WTC11 (cell line): ENCODE results near the gene MRGPRF. TPM values are rescaled to one million over a fixed set of nuclear protein-coding genes. Genes with fewer than 3 reads are reported as not detected.
A peak's percentile ranks its signal among the peaks of the same experiment; 100 is the strongest.

Experiments
- ATAC-seq: fragments of 200-7000 bp; cut with Tn5 transposase; 2 replicates; pipeline ENCODE4 v1.10.0; 2021; ENCODE audit warnings: mild to moderate bottlenecking, moderate library complexity
- CTCF ChIA-PET: fragments of 300-600 bp; sonication (Branson Sonifier 250); formaldehyde crosslinking; loops from one replicate; lab custom pipeline; 2021; ENCODE audit warnings: antibody characterized with exemption; lab: Charles Lee
- POLR2A ChIA-PET: fragments of 350-600 bp; sonication (Branson Sonifier 250); formaldehyde crosslinking; loops from one replicate; lab custom pipeline; 2021; ENCODE audit warnings: antibody characterized with exemption; lab: Charles Lee
- DNase-seq: peaks from one replicate; pipeline ENCODE4 v3.0.0; 2021; ENCODE audit warnings: low spot score
- H3K27ac Mint-ChIP-seq: 2 replicates; pipeline ENCODE4 v1.8.0; 2021; ENCODE audit warnings: mixed read lengths
- H3K27me3 Mint-ChIP-seq: 2 replicates; pipeline ENCODE4 v1.8.0; 2021; ENCODE audit warnings: low read depth, mild to moderate bottlenecking, moderate library complexity, mixed read lengths
- H3K36me3 Mint-ChIP-seq: 2 replicates; pipeline ENCODE4 v1.8.0; 2021; ENCODE audit warnings: mixed read lengths
- H3K4me1 Mint-ChIP-seq: 2 replicates; pipeline ENCODE4 v1.8.0; 2022; ENCODE audit warnings: mixed read lengths
- H3K4me3 Mint-ChIP-seq: 2 replicates; pipeline ENCODE4 v1.8.0; 2021; ENCODE audit warnings: mild to moderate bottlenecking, moderate library complexity, mixed read lengths
- H3K9me3 Mint-ChIP-seq: 2 replicates; pipeline ENCODE4 v1.8.0; 2021; ENCODE audit warnings: mixed read lengths
- ATF2 ChIP-seq: sonication (generic); formaldehyde crosslinking; IDR thresholded peaks from 2 replicates; pipeline ENCODE4 v1.8.1; 2022; ENCODE audit warnings: low read depth, missing genetic modification reagents, borderline replicate concordance
- CREB1 ChIP-seq: sonication (generic); formaldehyde crosslinking; IDR thresholded peaks from 2 replicates; pipeline ENCODE4 v1.8.0; 2023; ENCODE audit warnings: mild to moderate bottlenecking, missing genetic modification reagents
- ELF4 ChIP-seq: sonication (generic); formaldehyde crosslinking; IDR thresholded peaks from 2 replicates; pipeline ENCODE4 v1.8.1; 2022; ENCODE audit warnings: low read depth, mild to moderate bottlenecking, moderate library complexity, missing genetic modification reagents
- ERG ChIP-seq: fragments of 250-450 bp; sonication (Bioruptor Pico); IDR thresholded peaks from 2 replicates; pipeline ENCODE4 v1.8.0; 2021; ENCODE audit warnings: mild to moderate bottlenecking
- GTF2I ChIP-seq: fragments of 250-450 bp; sonication (Bioruptor Pico); conservative IDR thresholded peaks from 2 replicates; pipeline ENCODE4 v1.4.0; 2021; ENCODE audit warnings: mild to moderate bottlenecking
- JUN ChIP-seq: sonication (generic); formaldehyde crosslinking; IDR thresholded peaks from 2 replicates; pipeline ENCODE4 v1.8.0; 2023; ENCODE audit warnings: mild to moderate bottlenecking, missing genetic modification reagents
- RELA ChIP-seq: sonication (generic); formaldehyde crosslinking; IDR thresholded peaks from 2 replicates; pipeline ENCODE4 v1.8.1; 2022; ENCODE audit warnings: missing genetic modification reagents, mild to moderate bottlenecking, borderline replicate concordance
- RORB ChIP-seq: fragments of 250-450 bp; sonication (Bioruptor Pico); IDR thresholded peaks from 2 replicates; pipeline ENCODE4 v1.9.0; 2021; ENCODE audit warnings: mild to moderate bottlenecking
- TCF7 ChIP-seq: sonication (generic); formaldehyde crosslinking; IDR thresholded peaks from 2 replicates; pipeline ENCODE4 v1.8.0; 2022; ENCODE audit warnings: mild to moderate bottlenecking, low read depth, missing genetic modification reagents, moderate library complexity
- TEAD1 ChIP-seq: sonication (generic); formaldehyde crosslinking; IDR thresholded peaks from 2 replicates; pipeline ENCODE4 v1.8.0; 2022; ENCODE audit warnings: mild to moderate bottlenecking, missing genetic modification reagents
- ZBTB21 ChIP-seq: sonication (generic); formaldehyde crosslinking; IDR thresholded peaks from 2 replicates; pipeline ENCODE4 v1.8.1; 2023; ENCODE audit warnings: mild to moderate bottlenecking, missing genetic modification reagents, borderline replicate concordance
- ZNF232 ChIP-seq: sonication (generic); formaldehyde crosslinking; IDR thresholded peaks from 2 replicates; pipeline ENCODE4 v1.8.0; 2022; ENCODE audit warnings: mild to moderate bottlenecking, missing genetic modification reagents
- ZNF317 ChIP-seq: sonication (generic); formaldehyde crosslinking; IDR thresholded peaks from 2 replicates; pipeline ENCODE4 v1.8.1; 2023; ENCODE audit warnings: low read depth, mild to moderate bottlenecking, moderate library complexity, missing genetic modification reagents, borderline replicate concordance
- ZNF396 ChIP-seq: fragments of 250-450 bp; sonication (Bioruptor Pico); IDR thresholded peaks from 2 replicates; pipeline ENCODE4 v1.8.0; 2021; ENCODE audit warnings: mild to moderate bottlenecking, moderate library complexity, borderline replicate concordance
- ZNF416 ChIP-seq: fragments of 250-450 bp; sonication (Bioruptor Pico); IDR thresholded peaks from 2 replicates; pipeline ENCODE4 v1.9.0; 2021; ENCODE audit warnings: mild to moderate bottlenecking, inconsistent platforms
- ZNF532 ChIP-seq: fragments of 250-450 bp; sonication (Bioruptor Pico); IDR thresholded peaks from 2 replicates; pipeline ENCODE4 v1.9.0; 2021; ENCODE audit warnings: mild to moderate bottlenecking, borderline replicate concordance
- total RNA-seq: library from RNA; stranded (reverse); gene quantifications from 3 replicates; pipeline ENCODE4 v1.2.3, GENCODE V29; 2021

MRGPRF gene
- total RNA-seq, 1 experiment from 2014 or later, result 3.8 TPM

- no peak for ATAC-seq
- Mint-ChIP-seq H3K36me3 (no peaks in the 10 kb centered on the region), H3K4me3 (no peak overlapping the region), H3K27me3 (no peaks in the 10 kb centered on the region), H3K27ac (no peak overlapping the region), H3K4me1 (peaks cover 3% of the 10 kb centered on the region; the same call in 1 of the 2 replicates), H3K9me3 (no peaks in the 10 kb centered on the region)
- POLR2A ChIA-PET, result interaction anchor here (1.0 kb wide), 1 partner anchor 13 kb away, joined by 4 read pairs; no protein-coding TSS in a partner anchor
- peak; percentile 1 for DNase-seq
- CTCF ChIA-PET, result interaction anchor here (0.7 to 3.2 kb wide), 8 partner anchors 10 to 529 kb away, joined by 3 to 14 read pairs (median 4); no protein-coding TSS in a partner anchor
- TF ChIP-seq ZNF532 (CRISPR knock-in tag), result no peak
- no peak for TF ChIP-seq JUN (CRISPR knock-in tag)
- no peak for TF ChIP-seq ZBTB21
- TF ChIP-seq GTF2I, result no peak
- no peak for TF ChIP-seq ZNF317 (CRISPR knock-in tag)
- no peak for TF ChIP-seq ERG (CRISPR knock-in tag)
- TF ChIP-seq ZNF232, result no peak
These were observed 10.9 kb downstream of the MRGPRF start for GRCh38 chr11:69002110-69002569.

- Mint-ChIP-seq H3K4me1 (peaks cover 3% of the 10 kb centered on the region; the same call in 1 of the 2 replicates), H3K27me3 (no peaks in the 10 kb centered on the region), H3K36me3 (no peaks in the 10 kb centered on the region), H3K27ac (no peak overlapping the region), H3K9me3 (no peaks in the 10 kb centered on the region), H3K4me3 (no peak overlapping the region)
- peak; percentile 8 for DNase-seq
- TF ChIP-seq TEAD1 (CRISPR knock-in tag) (no peak), ATF2 (CRISPR knock-in tag) (no peak), CREB1 (CRISPR knock-in tag) (no peak)
- ATAC-seq, result no peak
- POLR2A ChIA-PET, result no interaction called here
- CTCF ChIA-PET, result interaction anchor here (0.9 to 3.2 kb wide), 8 partner anchors 9 to 130 kb away, joined by 3 to 14 read pairs (median 4); partner anchors contain the start of gene TPCN2
These were observed 11.6 kb downstream of the MRGPRF start for GRCh38 chr11:69001243-69002081.

GRCh38 chr11:69000831-69001242 lies 12.2 kb downstream of the MRGPRF start:
- TF ChIP-seq ELF4 (CRISPR knock-in tag) (no peak), ZNF396 (CRISPR knock-in tag) (no peak), RORB (CRISPR knock-in tag) (no peak), RELA (no peak), ZNF416 (CRISPR knock-in tag) (no peak), TCF7 (CRISPR knock-in tag) (no peak)
- Mint-ChIP-seq H3K36me3 (no peaks in the 10 kb centered on the region), H3K9me3 (no peaks in the 10 kb centered on the region), H3K4me1 (peaks cover 3% of the 10 kb centered on the region; the same call in 1 of the 2 replicates), H3K27me3 (no peaks in the 10 kb centered on the region), H3K4me3 (no peak overlapping the region), H3K27ac (peak overlapping the region; percentile 65; the same call in 1 of the 2 replicates)
- DNase-seq (peak; percentile 2), ATAC-seq (peak; percentile 33)
- ChIA-PET CTCF (interaction anchor here (0.9 to 3.2 kb wide), 6 partner anchors 10 to 130 kb away, joined by 3 to 14 read pairs (median 4); partner anchors contain the start of gene TPCN2), POLR2A (no interaction called here)
